DOHH2 (cell line): ENCODE results near the gene KCNK3.

ENCODE experiments used
- H3F3A ChIP-seq: fragments of 200-600 bp; sonication (generic), shearing (Covaris generic); 2 replicates; pipeline ENCODE4 v1.6.0; 2016; ENCODE audit warnings: antibody characterized with exemption, mild to moderate bottlenecking; ENCODE audit not compliant: control insufficient read depth, insufficient read depth
- H3K27ac ChIP-seq: fragments of 200-600 bp; sonication (generic); 2 replicates; pipeline ENCODE4 v1.5.1; 2014; ENCODE audit warnings: low read depth, mild to moderate bottlenecking, low read length, moderate library complexity
- H3K27me3 ChIP-seq: fragments of 200-600 bp; sonication (generic); 2 replicates; pipeline ENCODE4 v1.6.1; 2014; ENCODE audit warnings: mild to moderate bottlenecking, low read length, mixed read lengths; ENCODE audit not compliant: control insufficient read depth
- H3K36me3 ChIP-seq: fragments of 200-600 bp; sonication (generic); 2 replicates; pipeline ENCODE4 v1.6.1; 2014; ENCODE audit warnings: mild to moderate bottlenecking, low read length, moderate library complexity, mixed read lengths; ENCODE audit not compliant: control insufficient read depth
- H3K4me1 ChIP-seq: fragments of 200-600 bp; sonication (generic); 2 replicates; pipeline ENCODE4 v1.6.1; 2014; ENCODE audit warnings: mild to moderate bottlenecking, low read length, mixed read lengths; ENCODE audit not compliant: control insufficient read depth
- H3K4me2 ChIP-seq: fragments of 200-600 bp; sonication (generic); 2 replicates; pipeline ENCODE4 v1.6.0; 2014; ENCODE audit warnings: mild to moderate bottlenecking, low read length, moderate library complexity
- H3K4me3 ChIP-seq: fragments of 200-600 bp; sonication (generic); 2 replicates; pipeline ENCODE4 v1.5.1; 2014; ENCODE audit warnings: mild to moderate bottlenecking, low read length, mixed read lengths
- H3K79me2 ChIP-seq: fragments of 200-600 bp; sonication (generic); 2 replicates; pipeline ENCODE4 v1.6.1; 2014; ENCODE audit warnings: mild to moderate bottlenecking, low read length, mixed read lengths; ENCODE audit not compliant: control insufficient read depth
- H3K9me2 ChIP-seq: fragments of 200-600 bp; sonication (generic); replicated peaks from 2 replicates; pipeline ENCODE4 v1.6.1; 2014; ENCODE audit warnings: mild to moderate bottlenecking, low read length, mixed read lengths; ENCODE audit not compliant: control insufficient read depth
- H3K9me3 ChIP-seq: fragments of 200-600 bp; sonication (generic); 2 replicates; pipeline ENCODE4 v1.6.1; 2014; ENCODE audit warnings: antibody characterized with exemption, low read length, mixed read lengths; ENCODE audit not compliant: control insufficient read depth, insufficient read depth
- H4K20me1 ChIP-seq: fragments of 200-600 bp; sonication (generic); 2 replicates; pipeline ENCODE4 v1.6.0; 2014; ENCODE audit warnings: low read depth, mild to moderate bottlenecking, antibody characterized with exemption, low read length, moderate library complexity; ENCODE audit not compliant: control insufficient read depth, insufficient read depth
- EZH2phosphoT487 ChIP-seq: fragments of 200-600 bp; sonication (generic); IDR thresholded peaks from 2 replicates; pipeline ENCODE4 v1.6.1; 2017; ENCODE audit warnings: borderline replicate concordance, mild to moderate bottlenecking, antibody characterized with exemption, low read length, moderate library complexity, mixed read lengths
- TF ChIP-seq, protein P1 (sequence below): fragments of 200-600 bp; sonication (generic); IDR thresholded peaks from one replicate; pipeline ENCODE4 v1.5.1; 2014; ENCODE audit warnings: antibody characterized with exemption, mild to moderate bottlenecking, low read depth, low read length; ENCODE audit not compliant: poor library complexity, severe bottlenecking

Gene KCNK3

DNA sequence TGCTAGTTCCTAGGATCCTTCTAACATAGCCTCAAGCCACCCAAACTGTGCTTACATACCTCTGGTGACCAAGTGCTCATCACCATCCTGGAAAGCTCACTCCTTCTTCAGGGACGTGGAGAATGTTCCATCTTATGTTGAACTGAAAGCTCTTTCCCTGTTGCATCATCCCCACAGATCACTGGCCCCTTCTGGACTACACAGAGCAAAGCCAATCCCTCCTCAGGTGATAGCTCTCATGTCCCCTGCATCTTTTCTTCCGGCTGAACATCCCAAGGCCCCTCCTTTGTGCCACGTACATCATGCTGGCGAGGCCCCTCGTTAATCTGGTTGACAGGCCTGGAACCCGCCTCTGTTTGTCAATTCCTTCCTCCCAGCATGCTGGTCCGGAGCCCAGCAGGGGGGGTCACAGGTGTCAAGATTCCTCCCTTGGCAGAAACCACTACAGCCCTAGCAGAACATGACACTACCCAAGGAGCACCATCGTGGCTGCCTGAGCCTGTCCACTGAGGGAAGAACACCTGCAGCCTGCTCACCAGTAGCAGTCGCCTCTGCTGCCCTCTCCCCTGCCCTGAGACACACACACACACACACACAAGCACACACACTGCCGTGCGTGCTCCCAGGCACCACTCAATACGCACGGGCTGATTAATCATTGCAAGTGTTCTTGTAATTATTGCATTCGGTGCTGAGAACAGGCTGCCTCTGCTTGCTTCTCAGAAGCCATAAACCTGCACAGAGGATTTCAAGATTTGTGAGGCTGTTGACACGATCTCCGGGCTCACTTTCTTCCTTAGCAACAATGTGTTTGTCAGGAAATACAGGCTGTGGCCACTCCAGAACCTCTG, 6.3 kb upstream of the KCNK3 start:
- no peaks in the 10 kb centered on the region for H3F3A ChIP-seq
- TF ChIP-seq, protein P1, sequence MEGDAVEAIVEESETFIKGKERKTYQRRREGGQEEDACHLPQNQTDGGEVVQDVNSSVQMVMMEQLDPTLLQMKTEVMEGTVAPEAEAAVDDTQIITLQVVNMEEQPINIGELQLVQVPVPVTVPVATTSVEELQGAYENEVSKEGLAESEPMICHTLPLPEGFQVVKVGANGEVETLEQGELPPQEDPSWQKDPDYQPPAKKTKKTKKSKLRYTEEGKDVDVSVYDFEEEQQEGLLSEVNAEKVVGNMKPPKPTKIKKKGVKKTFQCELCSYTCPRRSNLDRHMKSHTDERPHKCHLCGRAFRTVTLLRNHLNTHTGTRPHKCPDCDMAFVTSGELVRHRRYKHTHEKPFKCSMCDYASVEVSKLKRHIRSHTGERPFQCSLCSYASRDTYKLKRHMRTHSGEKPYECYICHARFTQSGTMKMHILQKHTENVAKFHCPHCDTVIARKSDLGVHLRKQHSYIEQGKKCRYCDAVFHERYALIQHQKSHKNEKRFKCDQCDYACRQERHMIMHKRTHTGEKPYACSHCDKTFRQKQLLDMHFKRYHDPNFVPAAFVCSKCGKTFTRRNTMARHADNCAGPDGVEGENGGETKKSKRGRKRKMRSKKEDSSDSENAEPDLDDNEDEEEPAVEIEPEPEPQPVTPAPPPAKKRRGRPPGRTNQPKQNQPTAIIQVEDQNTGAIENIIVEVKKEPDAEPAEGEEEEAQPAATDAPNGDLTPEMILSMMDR = no peak
- TF ChIP-seq EZH2phosphoT487 = no peak
- H3K4me2 ChIP-seq = no peak overlapping the region
- H3K27me3 ChIP-seq = peaks cover 25% of the 10 kb centered on the region
- H3K4me3 ChIP-seq = no peak overlapping the region
- H4K20me1 ChIP-seq = no peaks in the 10 kb centered on the region
- no peaks in the 10 kb centered on the region for H3K9me2 ChIP-seq
- no peaks in the 10 kb centered on the region for H3K9me3 ChIP-seq
- no peaks in the 10 kb centered on the region for H3K4me1 ChIP-seq
- H3K79me2 ChIP-seq = no peaks in the 10 kb centered on the region
- H3K27ac ChIP-seq = no peak overlapping the region
- H3K36me3 ChIP-seq = no peaks in the 10 kb centered on the region

DNA sequence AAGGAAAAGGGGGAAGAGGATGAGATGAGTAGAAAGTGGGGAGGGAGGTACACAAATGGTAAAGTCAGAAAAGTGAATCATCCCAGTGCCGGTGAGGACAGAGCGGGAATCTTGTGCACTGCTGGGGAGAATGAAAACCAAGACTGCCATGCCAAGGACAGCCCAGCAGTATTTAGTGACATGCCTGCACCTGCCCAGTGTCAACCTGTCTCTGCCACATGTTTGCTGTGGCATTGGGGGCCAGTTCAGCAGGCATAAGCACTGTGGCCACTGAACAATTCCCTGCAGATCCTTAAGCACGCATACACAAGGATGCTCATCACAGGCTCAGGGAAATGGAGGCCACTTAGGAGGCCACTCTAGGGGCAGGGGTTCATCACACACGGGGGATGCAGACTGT, 5.2 kb upstream of the KCNK3 start:
- no peaks in the 10 kb centered on the region for H3K36me3 ChIP-seq
- H3F3A ChIP-seq = no peaks in the 10 kb centered on the region
- no peak overlapping the region for H3K4me3 ChIP-seq
- no peaks in the 10 kb centered on the region for H3K9me3 ChIP-seq
- TF ChIP-seq, protein P1 = no peak
- TF ChIP-seq EZH2phosphoT487 = no peak
- H4K20me1 ChIP-seq = no peaks in the 10 kb centered on the region
- peaks cover 27% of the 10 kb centered on the region for H3K27me3 ChIP-seq
- no peaks in the 10 kb centered on the region for H3K9me2 ChIP-seq
- H3K79me2 ChIP-seq = no peaks in the 10 kb centered on the region
- H3K4me2 ChIP-seq = no peak overlapping the region
- H3K4me1 ChIP-seq = no peaks in the 10 kb centered on the region
- no peak overlapping the region for H3K27ac ChIP-seq

- Histone ChIP-seq H3K4me2 (no peak overlapping the region), H3K4me3 (no peak overlapping the region), H3F3A (no peaks in the 10 kb centered on the region), H3K4me1 (no peaks in the 10 kb centered on the region), H3K27ac (no peak overlapping the region), H3K27me3 (peaks cover 27% of the 10 kb centered on the region), H3K9me3 (no peaks in the 10 kb centered on the region), H4K20me1 (no peaks in the 10 kb centered on the region), H3K36me3 (no peaks in the 10 kb centered on the region), H3K79me2 (no peaks in the 10 kb centered on the region), H3K9me2 (no peaks in the 10 kb centered on the region)
- TF ChIP-seq, protein P1 = no peak
- TF ChIP-seq EZH2phosphoT487 = no peak
These were observed 4.7 kb upstream of the KCNK3 start for GRCh38 chr2:26687801-26688200.
